IMR-90 (cell line): ENCODE results near the gene BPI. TPM values are rescaled to one million over a fixed set of nuclear protein-coding genes. Genes with fewer than 3 reads are reported as not detected.
A peak's percentile ranks its signal among the peaks of the same experiment; 100 is the strongest.

Source experiments
- ATAC-seq: fragments of 200-7000 bp; cut with Tn5 transposase; 2 replicates; pipeline ENCODE4 v1.9.1; 2020; ENCODE audit warnings: low read depth, mild to moderate bottlenecking, moderate library complexity
- BruUV-seq: library from RNA; stranded (reverse); fragments of 400-500 nt; replicated peaks from 2 replicates; lab custom pipeline; 2021; lab: Mats Ljungman, UMichigan
- CTCF ChIA-PET: fragments of 300-600 bp; formaldehyde crosslinking; extraction: SDS; loops from one replicate; lab custom pipeline; 2021; ENCODE audit warnings: antibody characterized with exemption; lab: Yijun Ruan, JAX
- POLR2A ChIA-PET: fragments of 300-600 bp; sonication (Branson Sonifier 250); formaldehyde crosslinking; loops from one replicate; lab custom pipeline; 2022; ENCODE audit warnings: antibody characterized with exemption; ENCODE audit not compliant: unreplicated experiment; lab: Charles Lee
- DNase-seq: peaks from one replicate; pipeline ENCODE4 v3.0.0; 2013
- H2AFZ ChIP-seq: replicated peaks from 2 replicates; pipeline ENCODE3; 2013; ENCODE audit warnings: low read length, mild to moderate bottlenecking; ENCODE audit not compliant: poor library complexity
- H2AK5ac ChIP-seq: 2 replicates; pipeline ENCODE4 v1.6.1; 2013; ENCODE audit warnings: low read depth, low read length, inconsistent platforms
- H2AK9ac ChIP-seq: replicated peaks from 2 replicates; pipeline ENCODE3; 2013; ENCODE audit warnings: mild to moderate bottlenecking, low read depth, low read length, moderate library complexity; ENCODE audit not compliant: poor library complexity
- H2BK120ac ChIP-seq: 2 replicates; pipeline ENCODE4 v1.6.1; 2013; ENCODE audit warnings: low read depth, low read length, inconsistent platforms
- H2BK15ac ChIP-seq: 3 replicates; pipeline ENCODE4 v1.6.1; 2013; ENCODE audit warnings: low read depth, low read length, inconsistent platforms
- H2BK20ac ChIP-seq: 2 replicates; pipeline ENCODE4 v1.6.1; 2013; ENCODE audit warnings: low read depth, mild to moderate bottlenecking, inconsistent platforms, low read length, moderate library complexity
- H2BK5ac ChIP-seq: 2 replicates; pipeline ENCODE4 v1.6.1; 2013; ENCODE audit warnings: mild to moderate bottlenecking, low read depth, low read length, inconsistent platforms; ENCODE audit not compliant: poor library complexity, severe bottlenecking
- H3K14ac ChIP-seq: replicated peaks from 2 replicates; pipeline ENCODE4 v1.6.1; 2013; ENCODE audit warnings: low read depth, low read length, inconsistent platforms
- H3K18ac ChIP-seq: 2 replicates; pipeline ENCODE4 v1.6.1; 2013; ENCODE audit warnings: low read depth, low read length, control low read depth
- H3K23ac ChIP-seq: 2 replicates; pipeline ENCODE4 v1.6.1; 2013; ENCODE audit warnings: low read depth, low read length, inconsistent platforms
- H3K27ac ChIP-seq: 2 replicates; pipeline ENCODE4 v1.5.1; 2013; ENCODE audit warnings: mild to moderate bottlenecking, control low read depth, low read length; ENCODE audit not compliant: insufficient read depth
- H3K27me3 ChIP-seq: 2 replicates; pipeline ENCODE4 v1.6.1; 2013; ENCODE audit warnings: low read length; ENCODE audit not compliant: control insufficient read depth, insufficient read depth
- H3K36me3 ChIP-seq: 2 replicates; pipeline ENCODE4 v1.6.1; 2013; ENCODE audit warnings: low read length, mixed read lengths; ENCODE audit not compliant: control insufficient read depth, insufficient read depth
- H3K4ac ChIP-seq: 2 replicates; pipeline ENCODE4 v1.6.1; 2013; ENCODE audit warnings: low read depth, low read length, inconsistent platforms
- H3K4me1 ChIP-seq: 2 replicates; pipeline ENCODE4 v1.6.1; 2013; ENCODE audit warnings: low read length, mixed read lengths; ENCODE audit not compliant: control insufficient read depth, insufficient read depth
- H3K4me2 ChIP-seq: 2 replicates; pipeline ENCODE4 v1.6.1; 2013; ENCODE audit warnings: low read depth, mild to moderate bottlenecking, control low read depth, low read length, moderate library complexity
- H3K4me3 ChIP-seq: 2 replicates; pipeline ENCODE4 v1.5.1; 2013; ENCODE audit warnings: low read depth, mild to moderate bottlenecking, control low read depth, low read length, moderate library complexity; ENCODE audit not compliant: insufficient read depth
- H3K56ac ChIP-seq: 2 replicates; pipeline ENCODE4 v1.6.1; 2013; ENCODE audit warnings: low read length, inconsistent platforms; ENCODE audit not compliant: insufficient read depth; ENCODE audit errors: extremely low read depth
- H3K79me1 ChIP-seq, 2 experiments: 2 replicates each; pipeline ENCODE4 v1.6.1; 2013; ENCODE audit warnings: low read length in 2 of 2, inconsistent platforms in 1 of 2, low read depth in 1 of 2
- H3K9ac ChIP-seq: 2 replicates; pipeline ENCODE4 v1.6.1; 2013; ENCODE audit warnings: low read depth, low read length, control low read depth
- H3K9me1 ChIP-seq: 2 replicates; pipeline ENCODE4 v1.6.1; 2013; ENCODE audit warnings: low read length, inconsistent platforms; ENCODE audit not compliant: insufficient read depth
- H3K9me3 ChIP-seq: 2 replicates; pipeline ENCODE4 v1.6.1; 2013; ENCODE audit warnings: low read length; ENCODE audit not compliant: control insufficient read depth, insufficient read depth
- H4K20me1 ChIP-seq: 2 replicates; pipeline ENCODE4 v1.6.1; 2013; ENCODE audit warnings: low read length, inconsistent platforms; ENCODE audit not compliant: insufficient read depth
- H4K5ac ChIP-seq: 2 replicates; pipeline ENCODE4 v1.6.1; 2013; ENCODE audit warnings: mild to moderate bottlenecking, low read depth, low read length, control low read depth
- H4K8ac ChIP-seq, 2 experiments: 2 replicates each; pipeline ENCODE4 v1.6.1; 2013; ENCODE audit warnings: low read depth in 2 of 2, low read length in 2 of 2, control low read depth in 1 of 2, inconsistent platforms in 1 of 2
- H4K91ac ChIP-seq: 2 replicates; pipeline ENCODE4 v1.6.1; 2013; ENCODE audit warnings: low read depth, low read length, inconsistent platforms; ENCODE audit not compliant: insufficient read depth
- CTCF ChIP-seq: conservative IDR thresholded peaks from 2 replicates; pipeline ENCODE4 v1.5.1; 2012; ENCODE audit warnings: mild to moderate bottlenecking, low read depth, low read length, improper control_type of control experiment
- FOS ChIP-seq: fragments of 150-350 bp; IDR thresholded peaks from 2 replicates; pipeline ENCODE4 v1.6.1; 2016; ENCODE audit warnings: low read depth, low read length
- MAZ ChIP-seq: IDR thresholded peaks from 2 replicates; pipeline ENCODE4 v1.6.1; 2012; ENCODE audit warnings: low read depth, mild to moderate bottlenecking, low read length, improper control_type of control experiment, moderate library complexity, borderline replicate concordance
- MXI1 ChIP-seq: IDR thresholded peaks from 2 replicates; pipeline ENCODE4 v1.6.1; 2012; ENCODE audit warnings: low read depth, mild to moderate bottlenecking, low read length, moderate library complexity, borderline replicate concordance
- whole genome bisulfite sequencing, 2 experiments: methylation state at CpG; one replicate each; pipeline versions ENCODE4 v1.1.5 to v1.1.7; 2013; ENCODE audit warnings: missing lambda C conversion rate in 2 of 2; ENCODE audit not compliant: insufficient read length in 1 of 2; ENCODE audit errors: extremely low coverage in 2 of 2; 5-methylcytosine and 5-hydroxymethylcytosine counted together
- dilution Hi-C: fragments of 300-500 bp; cut with HindIII; formaldehyde crosslinking; loops from one replicate; pipeline ENCODE4 v1.14.3; 2018; ENCODE audit warnings: low sequenced_read_pairs; ENCODE audit not compliant: unreplicated experiment
- in situ Hi-C: fragments of 300-500 bp; cut with MboI; formaldehyde crosslinking; loops from 3 replicates; pipeline ENCODE4 v1.14.3; 2019; ENCODE audit warnings: low sequenced_read_pairs, inconsistent platforms, mixed read lengths
- intact Hi-C: fragments of 100-400 bp; cut with micrococcal nuclease; formaldehyde crosslinking; loops from 2 replicates; pipeline ENCODE4 v1.10.0; 2022
- polyA plus RNA-seq, 3 experiments: library from polyadenylated mRNA; depleted of rRNA; stranded (reverse); fragments of >200 nt; gene quantifications; 2 replicates each; pipeline ENCODE4 v1.2.3, GENCODE V29; 2012; ENCODE audit warnings: low replicate concordance in 1 of 3
- total RNA-seq: library from RNA; depleted of rRNA; stranded (reverse); fragments of >200 nt; gene quantifications from 2 replicates; pipeline ENCODE4 v1.2.3, GENCODE V29; 2012

The BPI gene
- total and polyA plus RNA-seq, 2 of the 4 experiments (the other 2 are of a cell fraction), result 0.05 TPM; not detected in 1

- H3K23ac ChIP-seq, result no peak overlapping the region
- POLR2A ChIA-PET, result no interaction called here
- in situ Hi-C loops, result no loop called here
- no TSS peak for BruUV-seq
- ATAC-seq, result peak; percentile 37; the same call in 1 of the 2 replicates
- dilution Hi-C loops, result no loop called here
- H3K9me3 ChIP-seq, result no peaks in the 10 kb centered on the region
- H4K5ac ChIP-seq, result no peak overlapping the region
- H2BK15ac ChIP-seq, result no peak overlapping the region
- H3K4me1 ChIP-seq, result no peaks in the 10 kb centered on the region
- H2BK20ac ChIP-seq, result no peak overlapping the region
- 54% methylated on average over 3 of the region's 6 CpGs; no CpG with 5 or more reads in 1 of the 2 experiments for WGBS, 2 experiments
- H3K27me3 ChIP-seq, result peaks cover 39% of the 10 kb centered on the region
- H4K8ac ChIP-seq, result no peak overlapping the region
- intact Hi-C loops, result loop anchor here (10.0 kb wide), 1 partner anchor 415 kb away; the partner anchor contains the start of gene VSTM2L
- H3K27ac ChIP-seq, result no peak overlapping the region
- H4K20me1 ChIP-seq, result no peaks in the 10 kb centered on the region
- H3K79me1 ChIP-seq, result no peaks in the 10 kb centered on the region
- no peak overlapping the region for H3K4me2 ChIP-seq
- no peak overlapping the region for H2BK120ac ChIP-seq
- H2AK9ac ChIP-seq, result peak overlapping the region; percentile 59
- H3K56ac ChIP-seq, result no peak overlapping the region
- CTCF ChIA-PET, result no interaction called here
- H3K4me3 ChIP-seq, result no peak overlapping the region
- H3K9me1 ChIP-seq, result no peaks in the 10 kb centered on the region
- no peak overlapping the region for H4K91ac ChIP-seq
- no peak overlapping the region for H3K4ac ChIP-seq
- H2AFZ ChIP-seq, result no peak overlapping the region
- no peak overlapping the region for H3K9ac ChIP-seq
- no peak overlapping the region for H3K18ac ChIP-seq
- no peaks in the 10 kb centered on the region for H3K36me3 ChIP-seq
- DNase-seq, result no peak
- no peak overlapping the region for H2AK5ac ChIP-seq
- no peak overlapping the region for H3K14ac ChIP-seq
- no peak for TF ChIP-seq MAZ
- TF ChIP-seq FOS, result no peak
- no peak for TF ChIP-seq CTCF
- no peak for TF ChIP-seq MXI1
- no peak overlapping the region for H2BK5ac ChIP-seq
These were observed 16.3 kb downstream of the BPI start for GRCh38 chr20:38320221-38320620.
